Smooth muscle cell of bladder (primary cell): ENCODE data around the gene S100P. TPM values are rescaled to one million over a fixed set of nuclear protein-coding genes. Genes with fewer than 3 reads are reported as not detected.

ENCODE experiments used
- total RNA-seq: library from RNA; depleted of rRNA; stranded (reverse); fragments of >200 nt; gene quantifications from 2 replicates; pipeline ENCODE4 v1.2.3, GENCODE V29; 2014

Gene S100P
- 0.18 and 1.6 TPM in 2 replicates for total RNA-seq

DNA sequence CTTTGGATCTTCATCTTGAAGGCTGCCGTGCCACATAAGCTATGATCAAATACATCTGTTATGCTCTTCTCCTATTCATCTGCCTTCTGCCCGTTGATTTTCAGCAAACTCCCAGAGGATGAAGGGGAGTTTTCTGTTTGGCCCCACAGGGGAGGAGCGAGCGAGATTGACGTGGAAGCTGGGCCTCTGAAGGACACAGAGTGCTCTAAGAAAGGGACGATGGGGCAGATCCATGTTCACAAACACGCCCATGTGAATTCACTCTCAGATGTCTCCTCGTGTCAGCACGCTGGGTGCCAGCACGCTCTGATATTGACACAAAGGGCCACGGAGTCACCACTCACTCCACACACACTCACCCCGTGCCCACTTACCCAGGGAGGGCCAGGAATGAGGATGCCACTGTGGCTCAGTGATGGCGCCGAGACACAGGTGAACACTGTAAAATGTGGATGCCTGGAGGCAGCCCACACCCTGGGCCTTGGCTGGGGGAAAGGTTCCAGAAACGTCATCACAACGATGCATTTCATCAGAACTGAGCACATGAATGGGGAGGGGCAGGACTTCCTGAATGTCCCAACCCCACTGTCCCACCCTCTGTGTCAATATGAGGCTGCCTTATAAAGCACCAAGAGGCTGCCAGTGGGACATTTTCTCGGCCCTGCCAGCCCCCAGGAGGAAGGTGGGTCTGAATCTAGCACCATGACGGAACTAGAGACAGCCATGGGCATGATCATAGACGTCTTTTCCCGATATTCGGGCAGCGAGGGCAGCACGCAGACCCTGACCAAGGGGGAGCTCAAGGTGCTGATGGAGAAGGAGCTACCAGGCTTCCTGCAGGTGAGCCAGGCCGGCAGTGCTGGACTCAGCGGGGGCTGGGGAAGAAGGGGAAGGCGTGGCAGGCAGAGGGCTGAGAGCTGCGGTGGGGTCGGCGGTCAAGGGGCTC lies at the start of gene S100P:
TSS of gene S100P (plus strand) at position 648 of the 946 bp plus-strand sequence. CDS start at position 703, 55 bp downstream.

DNA sequence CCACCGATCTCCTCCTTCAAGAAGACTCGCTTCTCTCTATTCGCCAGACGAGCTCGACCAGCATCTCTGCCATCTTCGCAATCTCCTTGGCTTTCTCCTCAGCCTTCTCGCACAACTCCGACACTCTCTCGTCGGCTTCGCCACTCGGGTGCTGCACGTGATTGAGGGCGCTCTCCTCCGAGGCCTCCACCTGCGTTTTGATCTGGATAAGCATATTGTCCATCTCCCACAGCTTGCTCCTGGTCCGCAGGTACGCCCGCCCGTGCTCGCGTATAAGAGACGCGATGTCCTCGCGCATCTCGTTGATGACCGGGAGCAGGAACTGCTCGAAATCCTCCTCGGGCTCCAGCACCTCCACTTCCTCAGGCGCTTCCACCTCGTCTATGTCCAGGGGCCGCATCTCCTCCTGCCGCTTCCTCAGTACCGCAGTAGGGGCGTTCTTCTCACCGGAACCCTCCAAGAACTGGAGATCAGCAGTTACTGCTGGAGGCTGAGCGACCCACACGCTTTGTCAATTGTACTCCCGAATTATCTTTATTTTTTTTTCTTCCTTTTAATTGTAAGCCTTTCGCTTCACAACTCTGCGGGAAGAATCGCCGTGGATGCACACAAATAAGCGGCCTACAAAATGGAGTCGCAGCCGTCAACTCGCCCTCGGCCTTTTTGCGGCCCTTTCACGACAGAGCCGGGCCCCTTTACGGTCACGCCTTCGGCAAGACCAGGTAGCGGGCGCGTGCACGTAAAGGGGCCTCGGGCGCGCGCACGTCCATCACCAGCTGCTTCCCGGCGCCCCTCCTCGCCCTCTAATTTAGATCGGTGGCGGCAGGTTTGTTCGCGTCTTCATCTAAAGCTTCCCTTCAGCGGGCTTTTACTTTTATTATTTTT lies 15.8 kb downstream of the S100P start, which contains the start of gene MRFAP1L1:
TSS of gene MRFAP1L1 (minus strand) at position 636 of the 885 bp plus-strand sequence. CDS start at position 400, 236 bp downstream.

DNA sequence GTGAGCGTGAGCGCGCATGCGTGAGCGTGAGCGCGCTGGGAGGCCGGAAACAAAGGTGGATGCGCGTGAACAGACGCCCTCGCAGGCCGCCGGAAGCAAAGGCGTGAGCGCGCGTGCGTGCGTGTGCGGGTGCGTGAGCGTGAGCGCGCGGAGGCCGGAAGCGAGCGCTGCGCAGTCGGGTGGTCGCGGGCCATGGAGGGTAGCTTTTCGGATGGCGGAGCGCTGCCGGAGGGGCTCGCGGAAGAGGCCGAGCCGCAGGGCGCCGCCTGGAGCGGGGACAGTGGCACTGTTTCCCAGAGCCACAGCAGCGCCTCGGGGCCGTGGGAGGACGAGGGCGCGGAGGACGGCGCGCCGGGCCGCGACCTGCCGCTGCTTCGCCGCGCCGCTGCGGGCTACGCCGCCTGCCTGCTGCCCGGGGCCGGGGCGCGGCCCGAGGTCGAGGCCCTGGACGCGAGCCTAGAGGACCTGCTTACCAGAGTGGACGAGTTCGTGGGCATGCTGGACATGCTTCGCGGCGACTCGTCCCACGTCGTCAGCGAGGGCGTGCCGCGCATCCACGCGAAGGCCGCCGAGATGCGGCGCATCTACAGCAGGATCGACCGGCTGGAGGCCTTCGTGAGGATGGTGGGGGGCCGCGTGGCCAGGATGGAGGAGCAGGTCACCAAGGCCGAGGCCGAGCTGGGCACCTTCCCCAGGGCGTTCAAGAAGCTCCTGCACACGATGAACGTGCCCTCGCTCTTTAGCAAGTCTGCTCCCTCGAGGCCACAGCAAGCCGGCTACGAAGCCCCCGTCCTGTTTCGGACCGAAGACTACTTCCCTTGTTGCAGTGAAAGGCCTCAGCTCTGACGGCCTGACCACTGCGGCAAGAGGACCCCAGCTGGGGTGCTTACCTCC lies 22.6 kb downstream of the S100P start, which contains the start of gene BLOC1S4:
TSS of gene BLOC1S4 (plus strand) at position 157 of the 894 bp plus-strand sequence. CDS start at position 193, 36 bp downstream.

Other genes starting within 250 kb of the S100P start
- gene PPP2R2C, start 221.3 kb upstream of the S100P start, total RNA-seq: not detected in 2 replicates
- gene MAN2B2, start 118.7 kb upstream of the S100P start, total RNA-seq: 13.7 and 20.2 TPM in 2 replicates
- gene MRFAP1, start 53.2 kb upstream of the S100P start, total RNA-seq: 84.8 and 112 TPM in 2 replicates
- 44.8 and 49.6 TPM in 2 replicates for gene MRFAP1L1, start 16.0 kb downstream of the S100P start, total RNA-seq
- gene BLOC1S4, start 22.3 kb downstream of the S100P start, total RNA-seq: 14.1 and 16.7 TPM in 2 replicates
- gene KIAA0232, start 88.8 kb downstream of the S100P start, total RNA-seq: 14.9 and 15.2 TPM in 2 replicates
- 33.8 and 41.4 TPM in 2 replicates for gene TBC1D14, start 215.9 kb downstream of the S100P start, total RNA-seq